SJCRH30 (cell line): ENCODE results near the gene PARM1. TPM values are rescaled to one million over a fixed set of nuclear protein-coding genes. Genes with fewer than 3 reads are reported as not detected.

Experiments used
- DNase-seq, 2 experiments: peaks; one replicate each; pipeline ENCODE4 v3.0.0-alpha.2; 2015 to 2020
- H3K27ac ChIP-seq: fragments of 250-450 bp; sonication (Bioruptor Pico); 2 replicates; pipeline ENCODE4 v1.5.1; 2020; ENCODE audit warnings: mild to moderate bottlenecking, moderate library complexity
- H3K27me3 ChIP-seq: fragments of 250-450 bp; sonication (Bioruptor Pico); 2 replicates; pipeline ENCODE4 v1.5.1; 2020; ENCODE audit warnings: mild to moderate bottlenecking, moderate library complexity
- H3K36me3 ChIP-seq: fragments of 250-450 bp; sonication (Bioruptor Pico); 2 replicates; pipeline ENCODE4 v1.5.1; 2020; ENCODE audit warnings: mild to moderate bottlenecking, moderate library complexity
- H3K4me1 ChIP-seq: fragments of 250-450 bp; sonication (Bioruptor Pico); 2 replicates; pipeline ENCODE4 v1.5.1; 2020; ENCODE audit warnings: mild to moderate bottlenecking, moderate library complexity
- H3K4me3 ChIP-seq: fragments of 250-450 bp; sonication (Bioruptor Pico); 2 replicates; pipeline ENCODE4 v1.5.1; 2020; ENCODE audit warnings: mild to moderate bottlenecking, moderate library complexity
- H3K9me3 ChIP-seq: fragments of 250-450 bp; sonication (Bioruptor Pico); replicated peaks from 2 replicates; pipeline ENCODE4 v1.5.1; 2020; ENCODE audit warnings: mild to moderate bottlenecking, moderate library complexity
- total RNA-seq: library from RNA; depleted of rRNA; stranded (reverse); fragments of >200 nt; shearing (Covaris generic); gene quantifications from 2 replicates; pipeline ENCODE4 v1.2.3, GENCODE V29; 2014

The PARM1 gene
- total RNA-seq, 1 experiment from 2014 or later = 128 TPM

DNA sequence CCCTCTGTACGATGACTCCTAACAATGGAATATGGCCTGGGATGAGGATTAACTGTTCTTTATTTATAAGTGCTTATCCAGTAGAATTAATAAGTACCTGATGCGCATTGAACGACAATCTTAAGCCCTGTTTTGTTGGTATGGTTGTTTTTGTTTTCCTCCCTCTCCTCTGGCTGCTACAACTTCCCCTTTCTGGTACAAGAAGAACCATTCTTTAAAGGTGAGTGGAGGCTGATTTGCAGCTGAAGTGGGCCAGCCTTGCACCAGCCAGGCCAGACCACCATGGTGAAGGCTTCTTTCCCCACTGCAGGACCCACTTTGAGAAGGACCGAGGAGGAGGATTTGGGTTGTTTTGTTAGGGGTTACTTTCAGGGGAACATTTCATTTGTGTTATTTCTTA lies 113.3 kb downstream of the PARM1 start:
- no peak for DNase-seq
- Histone ChIP-seq H3K4me1 (no peaks in the 10 kb centered on the region), H3K27ac (no peak overlapping the region), H3K27me3 (no peaks in the 10 kb centered on the region), H3K36me3 (peaks cover 15% of the 10 kb centered on the region; the same call in 1 of the 2 replicates), H3K9me3 (no peaks in the 10 kb centered on the region), H3K4me3 (no peak overlapping the region)

DNA sequence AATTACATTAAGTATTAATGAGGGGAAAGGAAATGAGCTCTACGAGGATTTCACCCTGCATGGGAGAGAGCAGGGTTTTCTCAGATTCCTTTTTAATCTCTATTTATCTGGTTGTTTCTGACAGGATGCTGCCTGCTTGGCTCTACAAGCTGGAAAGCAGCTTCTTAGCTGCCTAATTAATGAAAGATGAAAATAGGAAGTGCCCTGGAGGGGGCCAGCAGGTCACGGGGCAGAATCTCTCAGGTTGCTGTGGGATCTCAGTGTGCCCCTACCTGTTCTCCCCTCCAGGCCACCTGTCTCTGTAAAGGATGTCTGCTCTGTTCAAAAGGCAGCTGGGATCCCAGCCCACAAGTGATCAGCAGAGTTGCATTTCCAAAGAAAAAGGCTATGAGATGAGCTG lies 113.7 kb downstream of the PARM1 start:
- no peaks in the 10 kb centered on the region for H3K4me1 ChIP-seq

DNA sequence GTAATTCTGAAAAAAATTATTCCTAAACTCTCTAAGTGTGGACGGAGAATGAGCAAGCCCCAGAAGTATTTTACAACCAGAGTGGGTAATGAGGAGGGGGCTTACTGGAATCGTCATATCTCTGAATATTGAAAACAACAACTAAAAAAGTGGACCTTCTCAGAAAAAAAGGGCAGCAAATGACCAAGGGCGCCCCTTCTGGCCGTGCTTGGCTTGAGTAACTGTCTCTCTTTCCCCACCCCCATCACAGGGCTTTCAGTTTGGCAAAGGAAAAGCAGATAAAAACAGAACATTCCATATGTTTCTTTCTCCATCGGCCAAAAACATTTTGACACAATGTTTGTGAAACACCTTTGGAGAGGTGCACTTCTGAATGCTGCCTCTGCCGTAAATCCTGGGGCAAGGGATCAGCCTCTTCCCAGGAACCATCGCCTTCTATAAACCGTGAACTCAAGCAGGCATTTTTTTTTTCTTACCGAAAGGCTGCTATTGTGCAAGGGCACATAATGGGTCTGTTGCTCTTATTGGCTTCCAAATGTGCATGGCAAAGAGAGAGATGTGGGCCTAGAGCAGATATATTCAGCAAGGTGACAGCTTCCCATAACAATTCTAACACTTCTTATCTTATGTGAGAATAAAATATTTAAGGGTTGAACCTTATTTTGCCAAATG lies 115.4 kb downstream of the PARM1 start:
- no peak for DNase-seq
- Histone ChIP-seq H3K4me1 (no peaks in the 10 kb centered on the region), H3K36me3 (peaks cover 6% of the 10 kb centered on the region; the same call in 1 of the 2 replicates), H3K27me3 (no peaks in the 10 kb centered on the region), H3K4me3 (no peak overlapping the region), H3K27ac (no peak overlapping the region), H3K9me3 (no peaks in the 10 kb centered on the region)

More for the DNA sequence above, 113.7 kb downstream of the PARM1 start:
- Histone ChIP-seq H3K27me3 (no peaks in the 10 kb centered on the region), H3K4me3 (no peak overlapping the region), H3K9me3 (no peaks in the 10 kb centered on the region), H3K27ac (no peak overlapping the region), H3K36me3 (peaks cover 15% of the 10 kb centered on the region; the same call in 1 of the 2 replicates)
- no peak for DNase-seq

DNA sequence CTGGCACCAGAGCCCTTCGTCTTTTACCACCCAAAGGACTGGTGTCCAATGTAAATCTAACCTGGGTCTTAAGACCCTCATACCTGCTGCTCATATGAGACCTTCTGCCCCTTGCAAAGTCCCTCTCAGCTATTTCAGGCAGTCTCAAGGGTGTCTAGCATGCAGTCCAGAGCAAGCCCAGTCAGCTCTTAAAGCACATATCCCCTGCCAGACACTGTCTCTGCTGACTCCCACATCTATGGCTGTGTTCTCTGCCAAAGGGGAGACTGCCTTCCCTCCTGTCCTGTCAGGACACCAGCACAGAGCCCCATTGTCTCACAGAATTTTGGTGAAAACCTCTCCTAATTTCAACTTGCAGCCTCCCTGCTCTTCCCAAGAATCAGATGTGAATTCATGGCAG lies 118.5 kb downstream of the PARM1 start:
- Histone ChIP-seq H3K27ac (no peak overlapping the region), H3K9me3 (no peaks in the 10 kb centered on the region), H3K4me1 (peaks cover 1% of the 10 kb centered on the region), H3K27me3 (no peaks in the 10 kb centered on the region), H3K4me3 (no peak overlapping the region), H3K36me3 (0 out of 2 replicates have a peak, but pooled peaks cover 6% of the 10 kb centered on the region)
- no peak for DNase-seq

DNA sequence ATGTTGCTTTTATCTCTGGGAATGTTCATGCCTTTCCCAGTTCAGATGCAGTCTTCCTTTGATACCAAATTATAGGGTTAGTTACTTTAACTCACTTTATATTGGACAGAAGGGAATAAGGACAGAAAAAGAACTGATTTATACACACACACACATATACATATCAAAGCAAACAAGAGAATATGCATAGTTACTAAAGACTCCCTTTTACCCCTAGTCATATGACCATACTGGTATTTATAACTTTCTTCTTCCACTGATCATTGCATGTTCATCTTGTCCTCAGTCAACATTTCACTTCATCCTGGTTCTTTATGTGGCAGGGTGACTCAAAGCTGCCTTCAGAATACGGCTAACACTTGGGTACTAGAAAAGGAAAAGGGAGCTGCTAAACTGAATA lies 120.4 kb downstream of the PARM1 start:
- DNase-seq = no peak
- Histone ChIP-seq H3K4me1 (peaks cover 3% of the 10 kb centered on the region), H3K27me3 (no peaks in the 10 kb centered on the region), H3K27ac (no peak overlapping the region), H3K36me3 (0 out of 2 replicates have a peak, but pooled peaks cover 3% of the 10 kb centered on the region), H3K9me3 (no peaks in the 10 kb centered on the region), H3K4me3 (no peak overlapping the region)

DNA sequence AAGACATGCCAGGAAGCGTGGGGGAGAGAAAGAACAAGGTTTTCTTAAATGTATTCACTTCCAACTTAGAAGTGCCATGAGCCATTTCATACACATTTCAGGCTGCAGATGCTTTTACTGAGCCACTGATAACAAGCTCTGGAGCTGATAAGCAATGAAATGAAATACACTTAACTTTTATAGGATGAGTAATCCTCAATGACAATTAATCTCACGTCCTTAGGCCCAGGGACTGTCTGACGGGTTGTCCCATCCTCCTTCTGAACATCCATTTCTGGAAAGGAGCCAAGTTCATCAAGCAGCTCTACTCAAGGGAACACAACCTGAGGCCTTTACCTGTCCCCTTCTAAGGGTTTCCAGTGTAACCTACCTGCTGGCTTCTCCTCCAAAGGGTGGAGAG lies 121.2 kb downstream of the PARM1 start:
- no peaks in the 10 kb centered on the region for H3K27me3 ChIP-seq
- H3K9me3 ChIP-seq = no peaks in the 10 kb centered on the region
- DNase-seq = no peak
- H3K4me3 ChIP-seq = no peak overlapping the region
- peaks cover 3% of the 10 kb centered on the region for H3K4me1 ChIP-seq
- H3K27ac ChIP-seq = no peak overlapping the region
- H3K36me3 ChIP-seq = 0 out of 2 replicates have a peak, but pooled peaks cover 3% of the 10 kb centered on the region

DNA sequence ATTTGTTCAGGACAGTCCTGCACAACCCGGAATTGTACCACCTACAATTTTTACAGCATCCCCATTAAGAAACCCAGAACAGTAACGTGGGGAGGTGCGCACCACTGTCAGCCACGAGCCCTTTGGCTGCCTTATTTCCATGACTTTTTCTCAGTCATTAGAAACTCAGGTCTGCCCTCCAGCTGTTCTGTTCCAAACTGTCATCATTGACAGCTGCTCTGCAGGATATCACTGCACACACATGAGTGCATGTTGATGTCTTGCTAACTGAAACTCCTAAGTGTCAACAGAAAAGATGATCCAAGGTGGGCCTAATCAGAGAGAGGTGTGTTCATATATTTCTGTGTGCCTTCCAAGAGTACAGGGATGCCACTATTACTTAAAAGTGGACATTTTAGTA lies 123.4 kb downstream of the PARM1 start:
- Histone ChIP-seq H3K9me3 (no peaks in the 10 kb centered on the region), H3K27me3 (no peaks in the 10 kb centered on the region), H3K36me3 (no peaks in the 10 kb centered on the region), H3K4me1 (peaks cover 3% of the 10 kb centered on the region), H3K27ac (no peak overlapping the region), H3K4me3 (no peak overlapping the region)
- DNase-seq = peak; percentile 43 to 72

DNA sequence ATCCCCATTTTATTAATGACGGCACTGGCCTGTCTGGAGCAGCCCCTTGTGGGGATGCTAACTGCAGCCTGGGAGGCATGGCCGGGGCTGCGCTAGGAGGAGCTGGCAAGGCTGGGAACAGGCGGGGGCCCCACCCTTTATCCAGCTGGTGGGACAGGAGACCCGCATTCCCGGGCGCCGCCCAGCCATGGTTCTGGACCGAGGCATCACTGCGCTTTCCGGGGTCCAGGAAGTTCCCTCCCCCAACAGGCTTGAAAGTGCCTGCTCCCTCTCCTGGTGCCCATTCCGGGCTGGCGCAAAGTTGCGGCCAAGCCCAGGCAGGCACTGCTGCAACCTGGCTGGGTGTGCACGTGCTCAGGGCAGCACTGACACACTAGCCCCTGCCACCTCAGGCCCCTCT lies 124.5 kb downstream of the PARM1 start:
- no peak overlapping the region for H3K4me3 ChIP-seq
- no peaks in the 10 kb centered on the region for H3K9me3 ChIP-seq
- H3K27ac ChIP-seq = no peak overlapping the region
- no peak for DNase-seq
- no peaks in the 10 kb centered on the region for H3K36me3 ChIP-seq
- no peaks in the 10 kb centered on the region for H3K27me3 ChIP-seq
- peaks cover 3% of the 10 kb centered on the region for H3K4me1 ChIP-seq

DNA sequence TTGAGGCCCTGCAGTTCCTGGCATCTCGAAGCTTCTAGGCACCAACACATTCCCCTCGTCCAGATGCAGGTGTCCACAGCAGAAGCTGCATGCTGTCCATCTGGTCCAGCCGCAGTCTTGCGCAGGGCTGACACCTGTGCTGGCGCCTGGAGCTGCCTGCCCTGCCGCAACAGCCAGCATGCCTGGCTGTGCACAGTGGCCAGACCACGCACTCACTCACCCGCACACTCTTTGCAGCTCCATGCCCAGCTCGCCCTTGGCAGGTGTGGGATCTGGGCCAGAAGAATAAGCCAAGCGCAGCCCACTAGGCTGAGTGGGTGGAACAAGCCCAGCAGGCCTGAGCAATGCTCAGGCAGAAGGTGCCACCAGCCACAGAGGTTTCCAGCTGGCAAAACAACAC lies 125.6 kb downstream of the PARM1 start:
- peaks cover 3% of the 10 kb centered on the region for H3K4me1 ChIP-seq
- H3K4me3 ChIP-seq = no peak overlapping the region
- no peaks in the 10 kb centered on the region for H3K9me3 ChIP-seq
- no peak overlapping the region for H3K27ac ChIP-seq
- H3K27me3 ChIP-seq = no peaks in the 10 kb centered on the region
- no peak for DNase-seq
- H3K36me3 ChIP-seq = no peaks in the 10 kb centered on the region

DNA sequence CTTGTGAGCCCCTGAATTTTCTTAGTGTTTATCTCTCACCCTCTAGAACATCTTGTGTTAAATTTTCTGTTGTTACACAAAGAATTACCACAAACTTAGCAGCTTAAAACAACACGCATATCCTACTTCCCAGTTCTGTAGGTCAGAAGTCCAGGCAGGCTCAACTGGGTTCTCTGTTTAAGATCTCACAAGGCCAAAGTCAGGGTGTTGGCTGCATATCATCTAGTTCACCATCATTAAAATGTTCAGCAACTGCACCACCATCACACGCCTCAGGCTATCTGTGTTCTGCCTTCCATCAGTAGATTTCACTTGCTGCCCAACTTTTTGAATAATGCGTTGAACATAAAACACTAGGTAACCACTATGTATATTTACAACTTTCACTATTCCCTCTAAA lies 130.5 kb downstream of the PARM1 start:
- H3K27ac ChIP-seq = no peak overlapping the region
- no peak overlapping the region for H3K4me3 ChIP-seq
- H3K36me3 ChIP-seq = no peaks in the 10 kb centered on the region
- no peak for DNase-seq
- H3K4me1 ChIP-seq = no peaks in the 10 kb centered on the region
- no peaks in the 10 kb centered on the region for H3K9me3 ChIP-seq
- H3K27me3 ChIP-seq = no peaks in the 10 kb centered on the region

DNA sequence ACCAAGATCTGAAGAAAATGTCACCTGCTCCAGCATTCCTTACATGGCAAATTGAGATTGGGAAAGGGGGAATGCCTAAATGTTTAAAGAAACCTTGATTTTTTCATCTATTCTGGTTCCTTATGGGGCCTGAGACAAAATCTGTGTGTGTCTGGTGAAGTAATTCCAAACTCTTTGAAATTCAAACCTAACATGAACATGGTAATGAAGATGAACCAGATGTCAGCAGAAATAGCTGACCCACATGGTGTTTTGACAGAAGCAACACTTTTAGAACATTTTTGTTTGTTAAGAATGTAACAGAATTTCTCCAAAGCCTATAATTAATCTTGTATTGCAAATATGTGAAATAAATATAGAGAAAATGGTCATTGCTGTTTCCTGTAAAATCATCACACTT lies 133.0 kb downstream of the PARM1 start:
- H3K27ac ChIP-seq = no peak overlapping the region
- no peak overlapping the region for H3K4me3 ChIP-seq
- H3K27me3 ChIP-seq = no peaks in the 10 kb centered on the region
- H3K9me3 ChIP-seq = no peaks in the 10 kb centered on the region
- no peak for DNase-seq
- H3K4me1 ChIP-seq = no peaks in the 10 kb centered on the region
- H3K36me3 ChIP-seq = no peaks in the 10 kb centered on the region

DNA sequence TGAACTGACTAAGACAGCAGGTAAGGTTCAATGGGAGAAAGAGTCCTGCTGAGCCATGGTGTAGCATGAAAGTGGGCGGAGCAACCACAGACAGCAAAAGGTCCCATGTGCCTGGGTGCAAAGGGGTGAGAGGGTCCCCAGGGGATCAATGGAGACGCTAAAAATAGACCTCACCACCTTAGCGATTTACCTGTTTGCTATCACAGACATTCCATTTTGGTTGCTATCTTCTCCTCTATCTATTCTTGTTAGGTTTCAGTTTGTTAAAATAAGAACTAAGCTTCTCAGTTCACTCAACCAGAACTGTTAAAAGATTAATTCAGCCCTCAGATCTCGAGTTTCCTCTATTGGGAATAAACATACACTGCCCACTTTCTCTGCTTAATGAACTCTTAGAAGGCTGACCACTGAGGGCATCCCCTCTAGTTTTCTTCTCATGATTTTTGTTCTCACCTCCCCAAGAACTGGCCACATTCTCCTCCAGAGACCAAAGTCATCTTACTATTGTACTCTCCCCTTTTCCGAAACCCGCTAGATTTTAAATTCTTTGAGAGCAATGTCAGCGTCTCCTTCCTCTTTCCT lies 136.7 kb downstream of the PARM1 start:
- Histone ChIP-seq H3K9me3 (0 out of 2 replicates have a peak, but pooled peaks cover 3% of the 10 kb centered on the region), H3K4me1 (peaks cover 5% of the 10 kb centered on the region; the same call in 1 of the 2 replicates), H3K27me3 (0 out of 2 replicates have a peak, but pooled peaks cover 3% of the 10 kb centered on the region), H3K27ac (no peak overlapping the region), H3K36me3 (no peaks in the 10 kb centered on the region), H3K4me3 (no peak overlapping the region)
- DNase-seq = no peak

DNA sequence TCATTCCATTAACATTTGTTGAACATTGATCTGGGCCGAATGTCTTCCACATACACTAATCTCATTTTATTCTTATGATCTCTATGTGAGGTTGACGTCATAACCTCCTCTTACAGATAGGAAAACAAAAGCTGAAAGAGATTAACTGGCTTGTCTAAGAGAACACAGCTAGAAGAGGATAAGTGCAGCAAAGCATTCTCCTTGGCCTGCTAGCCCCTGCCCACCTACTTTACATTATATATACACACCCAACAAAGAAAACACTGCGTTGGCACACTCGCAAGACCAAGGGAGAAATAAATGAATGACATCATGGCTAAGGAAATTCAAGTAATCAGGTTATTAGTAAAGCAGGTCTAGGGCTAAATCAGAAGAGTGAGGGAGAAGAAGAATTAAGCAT lies 138.4 kb downstream of the PARM1 start:
- no peak for DNase-seq

DNA sequence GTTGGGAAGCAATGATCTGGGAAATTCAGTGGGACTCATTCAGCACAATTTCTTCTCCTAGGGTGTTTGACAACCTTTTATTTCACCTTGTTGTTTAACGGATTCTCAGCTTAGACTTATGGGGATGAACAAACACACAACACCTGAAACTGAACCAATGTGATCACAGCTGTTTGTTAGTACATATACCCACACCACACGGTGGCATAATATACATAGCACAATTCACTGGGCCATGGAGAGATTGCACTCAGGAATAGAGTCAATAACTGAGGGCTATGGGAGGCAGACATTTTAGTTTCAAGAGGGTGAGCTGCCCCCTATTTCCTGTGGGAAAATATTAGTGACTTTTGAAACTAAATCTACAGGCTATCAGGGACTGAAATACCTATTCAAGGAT lies 148.0 kb downstream of the PARM1 start:
- no peaks in the 10 kb centered on the region for H3K4me1 ChIP-seq
- H3K9me3 ChIP-seq = 0 out of 2 replicates have a peak, but pooled peaks cover 5% of the 10 kb centered on the region
- H3K36me3 ChIP-seq = no peaks in the 10 kb centered on the region
- H3K27me3 ChIP-seq = no peaks in the 10 kb centered on the region
- H3K4me3 ChIP-seq = no peak overlapping the region
- DNase-seq = no peak
- H3K27ac ChIP-seq = no peak overlapping the region

More for the DNA sequence above, 138.4 kb downstream of the PARM1 start:
- Histone ChIP-seq H3K27ac (no peak overlapping the region), H3K36me3 (no peaks in the 10 kb centered on the region), H3K27me3 (0 out of 2 replicates have a peak, but pooled peaks cover 3% of the 10 kb centered on the region), H3K4me1 (peaks cover 5% of the 10 kb centered on the region; the same call in 1 of the 2 replicates), H3K9me3 (0 out of 2 replicates have a peak, but pooled peaks cover 3% of the 10 kb centered on the region), H3K4me3 (no peak overlapping the region)

DNA sequence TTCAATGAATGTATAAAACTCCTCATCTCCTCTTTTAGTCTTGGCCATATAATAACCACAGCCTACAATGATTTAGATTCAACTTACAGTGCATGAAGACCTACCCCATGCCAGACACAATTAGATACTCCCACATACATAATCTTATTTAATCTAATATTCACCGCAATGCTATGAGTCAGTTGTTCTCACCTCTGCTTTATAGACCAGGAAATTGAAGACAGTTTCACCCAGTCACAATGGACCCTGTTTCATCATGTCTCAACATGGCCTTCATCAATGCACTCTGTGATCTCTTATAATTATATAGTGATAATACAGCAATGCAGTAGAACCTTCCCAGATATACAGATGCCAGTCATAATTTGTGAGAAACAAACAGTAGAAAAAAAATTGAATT lies 148.6 kb downstream of the PARM1 start:
- DNase-seq = no peak
- H3K9me3 ChIP-seq = 0 out of 2 replicates have a peak, but pooled peaks cover 5% of the 10 kb centered on the region
- H3K27me3 ChIP-seq = no peaks in the 10 kb centered on the region
- H3K36me3 ChIP-seq = no peaks in the 10 kb centered on the region
- no peak overlapping the region for H3K4me3 ChIP-seq
- H3K27ac ChIP-seq = no peak overlapping the region
- H3K4me1 ChIP-seq = no peaks in the 10 kb centered on the region
